Epithelial cell of esophagus (primary cell): ENCODE results near the gene PDE6D.

Experiments
- DNase-seq: peaks from one replicate; pipeline ENCODE4 v3.0.0; 2010; ENCODE audit warnings: low read depth
- H3K4me3 ChIP-seq: 2 replicates; pipeline ENCODE4 v1.5.1; 2011; ENCODE audit warnings: mild to moderate bottlenecking, low read length, control low read depth
- CTCF ChIP-seq: IDR thresholded peaks from 2 replicates; pipeline ENCODE4 v1.5.1; 2011; ENCODE audit warnings: low read depth, mild to moderate bottlenecking, low read length, control low read depth, inconsistent platforms; ENCODE audit not compliant: insufficient read depth; ENCODE audit errors: missing control alignments

Gene PDE6D

GRCh38 chr2:231708773-231709635, 72.1 kb downstream of the PDE6D start:
- peak; percentile 32 for DNase-seq
- peak overlapping the region; percentile 74 for H3K4me3 ChIP-seq
- no peak for TF ChIP-seq CTCF

GRCh38 chr2:231707927-231708772, 72.9 kb downstream of the PDE6D start, which contains the start of gene PTMA:
Gene PTMA (plus strand): TSS chr2:231708525. CDS start chr2:231708707, 182 bp downstream.
- H3K4me3 ChIP-seq, result peak within 1 kb of the TSS; percentile 85
- peak; percentile 100 for DNase-seq
- no peak for TF ChIP-seq CTCF

- H3K4me3 ChIP-seq, result peak overlapping the region; percentile 85
- TF ChIP-seq CTCF, result no peak
- peak; percentile 50 for DNase-seq
Measured at GRCh38 chr2:231707625-231707926, 73.5 kb downstream of the PDE6D start.

GRCh38 chr2:231706731-231707624, 74.1 kb downstream of the PDE6D start:
- TF ChIP-seq CTCF, result peak; percentile 88
- peak; percentile 99 for DNase-seq
- H3K4me3 ChIP-seq, result peak overlapping the region; percentile 85

- DNase-seq, result no peak
- no peak overlapping the region for H3K4me3 ChIP-seq
- TF ChIP-seq CTCF, result no peak
Measured at GRCh38 chr2:231704017-231704416, 77.1 kb downstream of the PDE6D start.
